HepG2 (cell line): ENCODE measurements around the gene ENTREP1. TPM values are rescaled to one million over a fixed set of nuclear protein-coding genes. Genes with fewer than 3 reads are reported as not detected.

Source experiments
- ATAC-seq: fragments of 200-7000 bp; cut with Tn5 transposase; 3 replicates; pipeline ENCODE4 v1.9.1; 2020; ENCODE audit warnings: mild to moderate bottlenecking, moderate library complexity
- BruUV-seq: library from RNA; stranded (reverse); fragments of 400-500 nt; replicated peaks from 2 replicates; lab custom pipeline; 2021; lab: Mats Ljungman, UMichigan
- CTCF ChIA-PET: fragments of 300-600 bp; formaldehyde crosslinking; extraction: SDS; loops from one replicate; lab custom pipeline; 2021; ENCODE audit warnings: low total read pairs, inconsistent platforms, low intra/inter-chr PET ratio; lab: Yijun Ruan, JAX
- POLR2A ChIA-PET: fragments of 350-600 bp; sonication (Branson Sonifier 250); formaldehyde crosslinking; loops from one replicate; lab custom pipeline; 2020; ENCODE audit warnings: antibody characterized with exemption, inconsistent platforms; lab: Yijun Ruan, JAX
- DNase-seq: peaks from one replicate; pipeline ENCODE4 v3.0.0-alpha.2; 2015; ENCODE audit warnings: low spot score
- FAIRE-seq: peaks from 3 replicates; lab custom pipeline; 2011; peaks lifted over from hg19 to GRCh38; lab: Jason Lieb, UNC
- H2AFZ ChIP-seq: one replicate; pipeline ENCODE4 v1.6.1; 2011; ENCODE audit warnings: low read length, inconsistent platforms
- H3K27ac ChIP-seq: fragments of 300-600 bp; 3 replicates; pipeline ENCODE4 v1.8.0; 2011; ENCODE audit warnings: mixed run types, mild to moderate bottlenecking, mixed read lengths, low read length, inconsistent platforms; ENCODE audit not compliant: insufficient read depth; ENCODE audit errors: extremely low read length
- H3K27me3 ChIP-seq, 2 experiments: fragments of 200-600 bp in 1 of 2; 2 replicates in 1 of 2; 3 replicates in 1 of 2; pipeline versions ENCODE4 v1.6.0 to v1.8.0; 2011; ENCODE audit warnings: low read length in 2 of 2, mild to moderate bottlenecking in 2 of 2, moderate library complexity in 2 of 2, inconsistent platforms in 1 of 2; ENCODE audit not compliant: insufficient read depth in 2 of 2, control insufficient read depth in 1 of 2
- H3K36me3 ChIP-seq, 2 experiments: fragments of 200-600 bp in 1 of 2; replicated peaks in 1 of 2; 2 replicates in 1 of 2; 3 replicates in 1 of 2; pipeline versions ENCODE4 v1.5.1 to v1.8.0; 2011; ENCODE audit warnings: low read length in 2 of 2, inconsistent platforms in 1 of 2; ENCODE audit not compliant: insufficient read depth in 2 of 2, control insufficient read depth in 1 of 2
- H3K4me1 ChIP-seq: 2 replicates; pipeline ENCODE4 v1.5.1; 2012; ENCODE audit warnings: low read length, inconsistent platforms; ENCODE audit not compliant: insufficient read depth
- H3K4me2 ChIP-seq: 2 replicates; pipeline ENCODE4 v1.6.0; 2011; ENCODE audit warnings: low read depth, low read length, inconsistent platforms
- H3K4me3 ChIP-seq, 3 experiments: fragments of 200-600 bp in 1 of 3; sonication (generic), shearing (Covaris generic) in 1 of 3; replicated peaks in 1 of 3; 2 replicates each; pipeline ENCODE4 v1.5.1; 2011 to 2016; ENCODE audit warnings: low read length in 3 of 3, inconsistent platforms in 2 of 3, low read depth in 2 of 3, mild to moderate bottlenecking in 2 of 3, control low read depth in 1 of 3, mixed read lengths in 1 of 3; ENCODE audit not compliant: insufficient read depth in 1 of 3
- H3K79me2 ChIP-seq: one replicate; pipeline ENCODE4 v1.6.1; 2011; ENCODE audit warnings: low read length, inconsistent platforms; ENCODE audit not compliant: insufficient read depth
- H3K9ac ChIP-seq: 2 replicates; pipeline ENCODE4 v1.6.0; 2011; ENCODE audit warnings: mild to moderate bottlenecking, low read depth, low read length, inconsistent platforms; ENCODE audit not compliant: insufficient read depth
- H3K9me3 ChIP-seq: 2 replicates; pipeline ENCODE4 v1.5.1; 2012; ENCODE audit warnings: mild to moderate bottlenecking, low read length
- H4K20me1 ChIP-seq: 2 replicates; pipeline ENCODE4 v1.6.0; 2011; ENCODE audit warnings: inconsistent platforms, mild to moderate bottlenecking, low read length, moderate library complexity; ENCODE audit not compliant: insufficient read depth
- CREB1 ChIP-seq, 2 experiments: fragments of 450-650 bp in 1 of 2; IDR thresholded peaks; 2 replicates each; pipeline ENCODE4 v1.6.1; 2016 to 2017; ENCODE audit warnings: control low read depth in 1 of 2, mild to moderate bottlenecking in 1 of 2, missing compliant biosample characterization in 1 of 2, missing genetic modification characterization in 1 of 2
- FOXK1 ChIP-seq: sonication (generic); formaldehyde crosslinking; IDR thresholded peaks from 2 replicates; pipeline ENCODE4 v1.4.0; 2020; ENCODE audit warnings: low read depth, missing genetic modification reagents, borderline replicate concordance
- FOXO1 ChIP-seq: sonication (generic); formaldehyde crosslinking; IDR thresholded peaks from 2 replicates; pipeline ENCODE4 v1.4.0; 2020; ENCODE audit warnings: missing genetic modification reagents
- JUND ChIP-seq: sonication (generic); formaldehyde crosslinking; IDR thresholded peaks from 2 replicates; pipeline ENCODE4 v1.8.0; 2022; ENCODE audit warnings: mild to moderate bottlenecking, missing genetic modification reagents
- KLF9 ChIP-seq: IDR thresholded peaks from 2 replicates; pipeline ENCODE4 v1.6.1; 2016; ENCODE audit warnings: low read depth
- MTA3 ChIP-seq: sonication (generic); formaldehyde crosslinking; IDR thresholded peaks from 2 replicates; pipeline ENCODE4 v1.4.0; 2020; ENCODE audit warnings: missing genetic modification reagents
- MYPOP ChIP-seq: sonication (generic); formaldehyde crosslinking; IDR thresholded peaks from 2 replicates; pipeline ENCODE4 v1.8.1; 2023; ENCODE audit warnings: mild to moderate bottlenecking, moderate library complexity, missing genetic modification reagents
- NR2F2 ChIP-seq: IDR thresholded peaks from 2 replicates; pipeline ENCODE4 v1.6.1; 2012; ENCODE audit warnings: low read depth, inconsistent platforms, borderline replicate concordance
- SIN3B ChIP-seq: fragments of 150-350 bp; IDR thresholded peaks from 2 replicates; pipeline ENCODE4 v1.6.1; 2014; ENCODE audit warnings: low read length
- SRSF1 ChIP-seq: fragments of 200-400 bp; formaldehyde crosslinking; optimal IDR thresholded peaks from 2 replicates; pipeline ENCODE3; 2017; ENCODE audit warnings: mild to moderate bottlenecking, low read depth, low read length, moderate library complexity
- ZKSCAN8 ChIP-seq: IDR thresholded peaks from 2 replicates; pipeline ENCODE4 v1.6.1; 2016; ENCODE audit warnings: borderline replicate concordance, missing genetic modification reagents, missing compliant biosample characterization
- ZNF280B ChIP-seq: sonication (generic); formaldehyde crosslinking; IDR thresholded peaks from 2 replicates; pipeline ENCODE4 v1.5.0; 2020; ENCODE audit warnings: missing genetic modification reagents, mild to moderate bottlenecking, borderline replicate concordance
- ZNF317 ChIP-seq: sonication (generic); formaldehyde crosslinking; IDR thresholded peaks from 2 replicates; pipeline ENCODE4 v1.5.0; 2020; ENCODE audit warnings: mild to moderate bottlenecking, missing genetic modification reagents
- ZNF326 ChIP-seq: sonication (generic); formaldehyde crosslinking; IDR thresholded peaks from 2 replicates; pipeline ENCODE4 v1.4.0; 2020; ENCODE audit warnings: missing genetic modification reagents, borderline replicate concordance
- ZNF510 ChIP-seq: sonication (generic); formaldehyde crosslinking; IDR thresholded peaks from 2 replicates; pipeline ENCODE4 v1.4.0; 2020; ENCODE audit warnings: low read depth, mild to moderate bottlenecking, missing genetic modification reagents
- ZNF569 ChIP-seq: sonication (generic); formaldehyde crosslinking; IDR thresholded peaks from 2 replicates; pipeline ENCODE4 v1.5.0; 2020; ENCODE audit warnings: mild to moderate bottlenecking, missing genetic modification reagents, moderate library complexity, borderline replicate concordance
- ZNF629 ChIP-seq: sonication (generic); formaldehyde crosslinking; conservative IDR thresholded peaks from 2 replicates; pipeline ENCODE4 v1.5.0; 2020; ENCODE audit warnings: missing genetic modification reagents
- ZNF883 ChIP-seq: sonication (generic); formaldehyde crosslinking; IDR thresholded peaks from 2 replicates; pipeline ENCODE4 v1.5.1; 2020; ENCODE audit warnings: mild to moderate bottlenecking, missing genetic modification reagents; ENCODE audit errors: not compliant biosample characterization
- ZSCAN9 ChIP-seq: IDR thresholded peaks from 2 replicates; pipeline ENCODE4 v1.6.1; 2016; ENCODE audit warnings: borderline replicate concordance
- WGBS: methylation state at CpG from one replicate; pipeline ENCODE4 v1.1.6; 2017; ENCODE audit warnings: low lambda C conversion rate; 5-methylcytosine and 5-hydroxymethylcytosine counted together
- in situ Hi-C: cut with HindIII; loops from 2 replicates; pipeline ENCODE4 v1.10.0; 2017; ENCODE audit warnings: low pct_unique_long_range_greater_than_20kb; ENCODE audit not compliant: extremely low pct_ligation_motif_present
- intact Hi-C: fragments of 100-400 bp; cut with micrococcal nuclease; formaldehyde crosslinking; loops from one replicate; pipeline ENCODE4 v1.10.0; 2022; ENCODE audit not compliant: unreplicated experiment
- polyA plus RNA-seq, 8 experiments: library from polyadenylated mRNA; depleted of rRNA in 3 of 8; stranded (reverse) in 7 of 8; unstranded in 1 of 8; fragments of >200 nt; fragmentation: Illumina TruSeq in 4 of 8; extraction: Trizol in 4 of 8; gene quantifications; 2 replicates each; pipeline versions ENCODE4 v1.2.1 to v1.2.3, GENCODE V29; 2011 to 2016; ENCODE audit warnings: low read depth in 4 of 8, missing spikeins in 1 of 8, mixed read lengths in 1 of 8; ENCODE audit not compliant: insufficient read depth in 1 of 8
- total RNA-seq, 5 experiments: library from RNA; depleted of rRNA; stranded (reverse); fragments of >200 nt; fragmentation: Illumina TruSeq; extraction: Trizol; gene quantifications; 2 replicates each; pipeline ENCODE4 v1.2.3, GENCODE V29; 2016; ENCODE audit warnings: low read depth in 1 of 5
- TF ChIP-seq, protein P1 (sequence below): IDR thresholded peaks from 2 replicates; pipeline ENCODE4 v1.6.1; 2018; ENCODE audit warnings: missing genetic modification reagents, mild to moderate bottlenecking, missing compliant biosample characterization

The ENTREP1 gene
- total and polyA plus RNA-seq, 2 of the 13 experiments (the other 11 are each of a cell fraction or from before 2014, with no cell fraction given) = not detected

GRCh38 chr9:69427286-69427685 lies 102.3 kb downstream of the ENTREP1 start:
- Histone ChIP-seq H3K4me2 (no peak overlapping the region), H3K4me1 (no peaks in the 10 kb centered on the region), H3K79me2 (no peaks in the 10 kb centered on the region), H3K27ac (no peak overlapping the region), H4K20me1 (no peaks in the 10 kb centered on the region), H2AFZ (no peak overlapping the region), H3K9ac (no peak overlapping the region), H3K36me3 (no peaks in the 10 kb centered on the region), H3K9me3 (no peaks in the 10 kb centered on the region), H3K4me3 (no peak overlapping the region), H3K27me3 (peaks cover 5 to 20% of the 10 kb centered on the region in 2 experiments; a peak in 3 of 5 replicates)
- CTCF ChIA-PET = no interaction called here
- 17% methylated on average over 4 of the region's 4 CpGs for WGBS
- POLR2A ChIA-PET = no interaction called here
- ATAC-seq = no peak
- DNase-seq = no peak
- intact Hi-C loops = loop anchor here (10.0 kb wide), 2 partner anchors 228 to 318 kb away; no protein-coding TSS in a partner anchor
- FAIRE-seq = no peak
- TF ChIP-seq ZNF317 (no peak), JUND (CRISPR knock-in tag) (no peak), ZSCAN9 (no peak), SRSF1 (no peak), FOXO1 (CRISPR knock-in tag) (no peak), ZKSCAN8 (CRISPR knock-in tag) (no peak), MYPOP (CRISPR knock-in tag) (no peak), ZNF510 (CRISPR knock-in tag) (no peak), CREB1 (IDR thresholded peaks at IDR 0.05) (no peak), CREB1 (CRISPR knock-in tag; IDR thresholded peaks at IDR 0.05) (no peak), ZNF883 (CRISPR knock-in tag) (no peak), KLF9 (CRISPR knock-in tag) (no peak), ZNF326 (CRISPR knock-in tag) (no peak), ZNF629 (no peak), MTA3 (CRISPR knock-in tag) (no peak), NR2F2 (no peak), FOXK1 (CRISPR knock-in tag) (no peak), SIN3B (no peak), ZNF280B (CRISPR knock-in tag) (no peak), ZNF569 (CRISPR knock-in tag) (no peak)
- TF ChIP-seq, protein P1, sequence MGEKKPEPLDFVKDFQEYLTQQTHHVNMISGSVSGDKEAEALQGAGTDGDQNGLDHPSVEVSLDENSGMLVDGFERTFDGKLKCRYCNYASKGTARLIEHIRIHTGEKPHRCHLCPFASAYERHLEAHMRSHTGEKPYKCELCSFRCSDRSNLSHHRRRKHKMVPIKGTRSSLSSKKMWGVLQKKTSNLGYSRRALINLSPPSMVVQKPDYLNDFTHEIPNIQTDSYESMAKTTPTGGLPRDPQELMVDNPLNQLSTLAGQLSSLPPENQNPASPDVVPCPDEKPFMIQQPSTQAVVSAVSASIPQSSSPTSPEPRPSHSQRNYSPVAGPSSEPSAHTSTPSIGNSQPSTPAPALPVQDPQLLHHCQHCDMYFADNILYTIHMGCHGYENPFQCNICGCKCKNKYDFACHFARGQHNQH = no peak
- BruUV-seq = no TSS peak
- in situ Hi-C loops = loop anchor here (25.0 kb wide), 1 partner anchor 485 kb away; no protein-coding TSS in a partner anchor
